GM13977 (cell line): Measurements from ENCODE around the gene CREBL2.
"Not testable (repeated sequence)": the region's sequence is repeated elsewhere in the genome, so short reads cannot be mapped to it uniquely, and the experiment has no call there.

Experiments used
- DNase-seq: peaks from one replicate; pipeline ENCODE4 v3.0.0; 2012; ENCODE audit warnings: low spot score
- CTCF ChIP-seq: IDR thresholded peaks from 2 replicates; pipeline ENCODE4 v1.5.1; 2012; ENCODE audit warnings: mild to moderate bottlenecking, control low read depth; ENCODE audit not compliant: insufficient read depth; ENCODE audit errors: extremely low read depth, missing control alignments
- in situ Hi-C: fragments of 300-500 bp; cut with MboI; formaldehyde crosslinking; loops from one replicate; pipeline ENCODE4 v1.12.0; 2022; ENCODE audit warnings: low sequenced_read_pairs, low pct_unique_long_range_greater_than_20kb, mixed read lengths, inconsistent platforms; ENCODE audit not compliant: unreplicated experiment

CREBL2 gene

DNA sequence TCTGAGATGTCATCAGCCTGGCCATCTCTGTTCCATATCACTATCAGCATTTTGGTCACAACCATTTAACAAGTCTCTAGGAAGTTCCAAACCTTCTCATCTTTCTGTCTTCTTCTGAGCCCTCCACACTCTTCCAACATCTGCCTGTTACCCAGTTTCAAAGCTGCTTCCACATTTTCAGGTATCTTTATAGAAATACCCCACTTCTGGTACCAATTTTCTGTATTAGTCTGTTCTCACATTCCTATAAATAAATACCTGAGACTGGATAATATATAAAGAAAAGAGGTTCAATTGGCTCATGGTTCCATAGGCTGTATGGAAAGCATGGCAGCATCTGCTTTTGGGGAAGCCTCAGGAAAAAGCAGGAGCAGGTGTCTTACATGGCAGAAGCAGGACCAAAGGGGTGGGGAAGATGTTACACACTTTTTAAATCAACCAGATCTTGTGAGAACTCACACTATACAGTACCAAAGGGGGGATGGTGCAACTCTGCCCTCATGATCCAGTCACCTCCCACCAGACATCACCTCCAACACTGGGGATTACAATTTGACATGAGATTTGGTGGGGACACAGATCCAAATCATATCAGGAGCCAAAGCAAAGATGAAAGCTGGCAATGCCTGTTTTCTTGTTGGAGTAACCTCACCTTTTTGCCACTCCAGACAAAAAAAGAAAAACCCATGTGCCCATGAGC is 37.4 kb downstream of the CREBL2 start:
- DNase-seq: no peak
- no peak for TF ChIP-seq CTCF
- in situ Hi-C loops: no loop called here

GRCh38 chr12:12651752-12652151 is 40.1 kb downstream of the CREBL2 start:
- no peak for DNase-seq
- in situ Hi-C loops: no loop called here
- no peak for TF ChIP-seq CTCF

DNA sequence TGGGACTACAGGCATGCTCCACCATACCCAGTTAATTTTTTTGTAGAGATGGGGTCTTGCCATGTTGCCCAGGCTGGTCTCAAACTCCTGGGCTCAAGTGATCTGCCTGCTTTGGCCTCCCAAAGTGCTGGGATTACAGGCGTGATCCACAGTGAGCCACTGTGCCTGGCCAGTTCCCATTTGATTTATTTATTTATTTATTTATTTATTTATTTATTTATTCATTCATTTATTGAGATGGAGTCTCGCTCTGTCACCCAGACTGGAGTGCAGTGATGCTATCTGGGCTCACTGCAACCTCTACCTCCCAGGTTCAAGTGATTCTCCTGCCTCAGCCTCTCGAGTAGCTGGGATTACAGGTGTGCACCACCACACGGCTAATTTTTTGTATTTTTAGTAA is 41.0 kb downstream of the CREBL2 start:
- DNase-seq, in situ Hi-C loops: not testable (repeated sequence)

DNA sequence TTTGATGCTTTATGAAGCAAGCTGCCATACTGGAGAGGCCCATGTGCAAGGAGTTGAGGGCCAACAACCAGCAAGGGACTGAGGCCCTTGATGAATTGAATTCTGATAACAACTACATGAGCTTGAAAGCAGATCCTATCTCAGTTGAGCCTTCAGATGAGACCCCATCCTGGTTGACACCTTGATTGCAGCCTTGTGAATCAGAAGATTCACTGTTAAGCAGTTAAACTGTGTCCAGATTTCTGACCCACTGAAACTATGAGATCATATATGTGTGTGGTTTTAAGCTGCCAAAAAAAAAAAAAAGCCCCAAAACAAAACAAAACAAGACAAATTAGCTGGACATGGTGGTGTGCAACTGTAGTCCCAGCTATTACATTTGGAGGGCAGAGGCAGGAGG is 42.2 kb downstream of the CREBL2 start:
- in situ Hi-C loops: no loop called here
- DNase-seq: no peak
- no peak for TF ChIP-seq CTCF

- in situ Hi-C loops: no loop called here
- DNase-seq: no peak
- no peak for TF ChIP-seq CTCF
Observed at GRCh38 chr12:12654691-12655460, 43.2 kb downstream of the CREBL2 start.

DNA sequence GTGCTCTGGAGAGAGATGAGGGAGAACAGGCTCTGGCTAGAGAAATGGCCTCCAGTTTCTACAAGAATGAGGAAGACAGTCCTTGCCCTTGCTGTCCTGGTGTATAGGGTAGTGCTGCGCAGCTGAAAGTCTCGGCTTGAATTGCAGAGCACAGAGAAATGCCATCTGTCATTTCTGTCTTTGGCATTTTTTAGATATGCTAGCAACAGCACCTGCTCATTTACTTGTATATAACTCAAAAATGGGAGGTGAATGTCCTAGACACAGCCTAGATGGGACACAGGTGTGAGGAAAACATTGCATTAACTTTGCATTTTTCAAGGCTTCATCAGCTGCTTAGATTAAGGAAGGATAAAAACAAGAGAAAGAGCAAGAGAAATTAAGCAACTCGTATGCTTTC is 48.5 kb downstream of the CREBL2 start:
- no peak for TF ChIP-seq CTCF

DNA sequence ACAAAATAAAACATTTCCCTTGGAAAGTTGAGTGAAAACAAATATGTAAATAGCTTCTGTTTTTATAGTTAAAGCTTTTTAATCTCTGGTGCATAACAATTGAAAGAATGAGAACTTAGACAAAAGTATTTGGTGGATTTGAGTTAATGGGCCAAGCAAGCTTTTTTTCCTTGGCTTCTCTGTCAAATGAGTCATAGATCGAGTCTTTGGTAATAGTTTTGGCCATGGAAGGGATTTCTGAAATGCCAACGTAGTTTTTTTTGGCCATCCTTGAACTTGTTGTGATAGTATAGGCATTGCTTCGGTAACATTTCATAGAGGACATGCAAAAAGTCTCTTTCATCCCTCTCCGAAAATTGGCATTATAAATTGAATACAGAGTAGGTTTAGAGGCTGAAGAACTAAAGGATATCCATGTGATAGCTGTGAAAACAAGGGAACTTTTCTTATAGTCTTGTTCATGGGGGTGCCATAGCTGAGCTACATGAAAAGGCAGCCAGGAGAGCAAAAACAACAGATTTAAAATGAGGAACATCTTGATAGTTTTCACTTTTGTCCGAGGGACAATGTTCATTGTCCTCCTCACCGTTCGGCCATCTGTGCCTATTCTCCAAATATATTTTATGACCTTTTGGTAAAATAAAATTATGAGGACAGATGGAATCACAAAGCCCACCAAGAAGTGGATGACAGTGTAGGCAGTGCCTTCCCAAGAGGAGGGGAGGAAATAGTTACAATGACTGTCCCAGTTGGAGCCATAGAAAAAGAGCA is 49.6 kb downstream of the CREBL2 start:
- no peak for DNase-seq
- no peak for TF ChIP-seq CTCF
- in situ Hi-C loops: no loop called here

More for the DNA sequence above, 48.5 kb downstream of the CREBL2 start:
- in situ Hi-C loops: no loop called here
- no peak for DNase-seq
